GM18519 (cell line): ENCODE measurements around the gene MAGEA1.
"Not testable (repeated sequence)": the region's sequence is repeated elsewhere in the genome, so short reads cannot be mapped to it uniquely, and the experiment has no call there.

Experiments
- ATAC-seq: cut with Tn5 transposase; IDR thresholded peaks from one replicate; pipeline ENCODE4 v1.9.1; 2021; ENCODE audit warnings: mild to moderate bottlenecking, moderate library complexity; ENCODE audit not compliant: unreplicated experiment, low FRiP score

MAGEA1 gene

GRCh38 chrX:153179131-153179530, at the start of gene MAGEA1:
TSS of gene MAGEA1 (plus strand) at chrX:153179284. CDS start at chrX:153182390, 3,106 bp downstream.
- ATAC-seq, result no peak

- not testable (repeated sequence) for ATAC-seq
Measured at GRCh38 chrX:153132924-153133323, 46.2 kb upstream of the MAGEA1 start.

- ATAC-seq, result not testable (repeated sequence)
Measured at GRCh38 chrX:153139074-153139473, 40.0 kb upstream of the MAGEA1 start.

GRCh38 chrX:153146288-153146687, 32.8 kb upstream of the MAGEA1 start:
- not testable (repeated sequence) for ATAC-seq

GRCh38 chrX:153153516-153153915, 25.6 kb upstream of the MAGEA1 start:
- ATAC-seq, result no peak

GRCh38 chrX:153157450-153157849, 21.6 kb upstream of the MAGEA1 start:
- ATAC-seq, result no peak

GRCh38 chrX:153158319-153158718, 20.8 kb upstream of the MAGEA1 start:
- ATAC-seq, result no peak

- ATAC-seq, result no peak
Measured at GRCh38 chrX:153161952-153162351, 17.1 kb upstream of the MAGEA1 start.

- no peak for ATAC-seq
Measured at GRCh38 chrX:153164733-153165132, 14.4 kb upstream of the MAGEA1 start.

- ATAC-seq, result not testable (repeated sequence)
Measured at GRCh38 chrX:153168423-153168822, 10.7 kb upstream of the MAGEA1 start.

GRCh38 chrX:153181822-153182221, 2.7 kb downstream of the MAGEA1 start:
- ATAC-seq, result no peak

- ATAC-seq, result no peak
Measured at GRCh38 chrX:153184787-153185186, 5.7 kb downstream of the MAGEA1 start.

GRCh38 chrX:153190381-153190780, 11.3 kb downstream of the MAGEA1 start:
- ATAC-seq, result no peak

- no peak for ATAC-seq
Measured at GRCh38 chrX:153200462-153200861, 21.4 kb downstream of the MAGEA1 start.

- no peak for ATAC-seq
Measured at GRCh38 chrX:153206425-153207046, 27.5 kb downstream of the MAGEA1 start.

GRCh38 chrX:153209347-153209746, 30.3 kb downstream of the MAGEA1 start:
- no peak for ATAC-seq

GRCh38 chrX:153214934-153215333, 35.9 kb downstream of the MAGEA1 start:
- ATAC-seq, result no peak

- no peak for ATAC-seq
Measured at GRCh38 chrX:153216926-153217325, 37.8 kb downstream of the MAGEA1 start.

- no peak for ATAC-seq
Measured at GRCh38 chrX:153225438-153226098, 46.5 kb downstream of the MAGEA1 start.

- no peak for ATAC-seq
Measured at GRCh38 chrX:153226344-153227185, 47.5 kb downstream of the MAGEA1 start.
